Measurements from ENCODE around the gene LGALS7.

LGALS7 gene

GRCh38 chr19:38745316-38745715, 28.0 kb downstream of the LGALS7 start:
- TF ChIP-seq, protein P1, sequence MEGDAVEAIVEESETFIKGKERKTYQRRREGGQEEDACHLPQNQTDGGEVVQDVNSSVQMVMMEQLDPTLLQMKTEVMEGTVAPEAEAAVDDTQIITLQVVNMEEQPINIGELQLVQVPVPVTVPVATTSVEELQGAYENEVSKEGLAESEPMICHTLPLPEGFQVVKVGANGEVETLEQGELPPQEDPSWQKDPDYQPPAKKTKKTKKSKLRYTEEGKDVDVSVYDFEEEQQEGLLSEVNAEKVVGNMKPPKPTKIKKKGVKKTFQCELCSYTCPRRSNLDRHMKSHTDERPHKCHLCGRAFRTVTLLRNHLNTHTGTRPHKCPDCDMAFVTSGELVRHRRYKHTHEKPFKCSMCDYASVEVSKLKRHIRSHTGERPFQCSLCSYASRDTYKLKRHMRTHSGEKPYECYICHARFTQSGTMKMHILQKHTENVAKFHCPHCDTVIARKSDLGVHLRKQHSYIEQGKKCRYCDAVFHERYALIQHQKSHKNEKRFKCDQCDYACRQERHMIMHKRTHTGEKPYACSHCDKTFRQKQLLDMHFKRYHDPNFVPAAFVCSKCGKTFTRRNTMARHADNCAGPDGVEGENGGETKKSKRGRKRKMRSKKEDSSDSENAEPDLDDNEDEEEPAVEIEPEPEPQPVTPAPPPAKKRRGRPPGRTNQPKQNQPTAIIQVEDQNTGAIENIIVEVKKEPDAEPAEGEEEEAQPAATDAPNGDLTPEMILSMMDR (IDR thresholded peaks at IDR 0.05; ENCODE audit: poor library complexity, severe bottlenecking): no peak
- H3K36me3 ChIP-seq (ENCODE audit: low read depth): no peaks in the 10 kb centered on the region
- ATAC-seq (ENCODE audit: low read depth) (0 out of 3 replicates have a peak, but pooled peaks have one; percentile 15), DNase-seq (ENCODE audit: low spot score) (no peak)
- no peaks in the 10 kb centered on the region for H3K4me1 ChIP-seq (ENCODE audit: insufficient read depth, poor library complexity, severe bottlenecking)
- H3K27ac ChIP-seq (ENCODE audit: poor library complexity, severe bottlenecking): no peak overlapping the region
- no peak overlapping the region for H3K4me3 ChIP-seq (ENCODE audit: severe bottlenecking)
- no peaks in the 10 kb centered on the region for H3K27me3 ChIP-seq (ENCODE audit: insufficient read depth, poor library complexity, severe bottlenecking)
- no peaks in the 10 kb centered on the region for H3K9me3 ChIP-seq (ENCODE audit: severe bottlenecking)

DNA sequence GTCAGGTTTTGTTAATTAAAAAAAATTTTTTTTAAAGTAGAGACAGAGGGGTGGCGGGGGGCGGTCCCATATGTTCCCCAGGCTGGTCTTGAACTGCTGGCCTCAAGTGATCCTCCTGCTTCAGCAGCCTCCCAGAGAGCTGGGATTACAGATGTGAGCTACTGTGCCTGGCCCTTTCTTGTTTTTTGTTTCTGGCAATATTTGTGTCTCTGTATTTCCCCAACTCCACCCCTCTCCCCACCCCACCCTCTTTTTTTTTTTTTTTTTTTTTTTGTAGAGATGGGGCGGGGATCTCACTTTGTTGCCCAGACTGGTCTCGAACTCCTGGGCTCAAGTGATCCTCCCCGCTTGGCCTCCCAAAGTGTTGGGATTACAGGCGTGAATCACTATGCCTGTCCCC, 28.4 kb downstream of the LGALS7 start:
- ATAC-seq (ENCODE audit: low read depth) (no peak), DNase-seq (ENCODE audit: low spot score) (no peak)
- H3K36me3 ChIP-seq (ENCODE audit: low read depth): no peaks in the 10 kb centered on the region
- H3K4me3 ChIP-seq (ENCODE audit: severe bottlenecking): no peak overlapping the region
- TF ChIP-seq, protein P1 (IDR thresholded peaks at IDR 0.05; ENCODE audit: poor library complexity, severe bottlenecking): no peak
- no peak overlapping the region for H3K27ac ChIP-seq (ENCODE audit: poor library complexity, severe bottlenecking)
- H3K27me3 ChIP-seq (ENCODE audit: insufficient read depth, poor library complexity, severe bottlenecking): no peaks in the 10 kb centered on the region
- H3K9me3 ChIP-seq (ENCODE audit: severe bottlenecking): no peaks in the 10 kb centered on the region
- no peaks in the 10 kb centered on the region for H3K4me1 ChIP-seq (ENCODE audit: insufficient read depth, poor library complexity, severe bottlenecking)

DNA sequence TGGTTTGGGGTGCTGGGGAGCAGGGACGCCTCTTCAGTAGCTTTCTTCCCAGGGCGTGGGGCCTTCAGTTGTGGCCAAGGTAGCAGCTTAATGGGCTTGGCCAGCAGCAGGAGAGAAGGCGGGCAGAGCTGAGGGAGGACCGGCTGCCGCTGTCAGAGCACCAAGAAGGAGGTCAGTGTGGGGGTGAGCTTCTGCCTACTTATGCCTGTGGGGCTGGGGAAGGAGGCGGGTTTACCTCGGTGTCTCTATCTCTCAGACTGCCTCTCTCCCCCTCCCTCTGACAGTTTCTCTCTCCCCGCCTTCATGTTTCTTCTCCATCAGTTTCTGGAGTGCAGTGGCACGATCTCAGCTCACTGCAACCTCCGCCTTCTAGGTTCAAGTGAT, 29.0 kb downstream of the LGALS7 start, which contains the start of gene CAPN12:
Gene CAPN12, minus strand, starts transcription at position 177 of the 384 bp plus-strand sequence. CDS start 309 bp downstream, outside the sequence.
- no peak within 1 kb of the TSS for H3K4me3 ChIP-seq (ENCODE audit: severe bottlenecking)
- TF ChIP-seq, protein P1 (IDR thresholded peaks at IDR 0.05; ENCODE audit: poor library complexity, severe bottlenecking): no peak
- ATAC-seq (ENCODE audit: low read depth) (no peak), DNase-seq (ENCODE audit: low spot score) (no peak)
- no peaks in the 10 kb centered on the region for H3K27me3 ChIP-seq (ENCODE audit: insufficient read depth, poor library complexity, severe bottlenecking)
- no peaks in the 10 kb centered on the region for H3K36me3 ChIP-seq (ENCODE audit: low read depth)
- no peak within 1 kb of the TSS for H3K27ac ChIP-seq (ENCODE audit: poor library complexity, severe bottlenecking)
- no peaks in the 10 kb centered on the region for H3K4me1 ChIP-seq (ENCODE audit: insufficient read depth, poor library complexity, severe bottlenecking)
- H3K9me3 ChIP-seq (ENCODE audit: severe bottlenecking): no peaks in the 10 kb centered on the region

DNA sequence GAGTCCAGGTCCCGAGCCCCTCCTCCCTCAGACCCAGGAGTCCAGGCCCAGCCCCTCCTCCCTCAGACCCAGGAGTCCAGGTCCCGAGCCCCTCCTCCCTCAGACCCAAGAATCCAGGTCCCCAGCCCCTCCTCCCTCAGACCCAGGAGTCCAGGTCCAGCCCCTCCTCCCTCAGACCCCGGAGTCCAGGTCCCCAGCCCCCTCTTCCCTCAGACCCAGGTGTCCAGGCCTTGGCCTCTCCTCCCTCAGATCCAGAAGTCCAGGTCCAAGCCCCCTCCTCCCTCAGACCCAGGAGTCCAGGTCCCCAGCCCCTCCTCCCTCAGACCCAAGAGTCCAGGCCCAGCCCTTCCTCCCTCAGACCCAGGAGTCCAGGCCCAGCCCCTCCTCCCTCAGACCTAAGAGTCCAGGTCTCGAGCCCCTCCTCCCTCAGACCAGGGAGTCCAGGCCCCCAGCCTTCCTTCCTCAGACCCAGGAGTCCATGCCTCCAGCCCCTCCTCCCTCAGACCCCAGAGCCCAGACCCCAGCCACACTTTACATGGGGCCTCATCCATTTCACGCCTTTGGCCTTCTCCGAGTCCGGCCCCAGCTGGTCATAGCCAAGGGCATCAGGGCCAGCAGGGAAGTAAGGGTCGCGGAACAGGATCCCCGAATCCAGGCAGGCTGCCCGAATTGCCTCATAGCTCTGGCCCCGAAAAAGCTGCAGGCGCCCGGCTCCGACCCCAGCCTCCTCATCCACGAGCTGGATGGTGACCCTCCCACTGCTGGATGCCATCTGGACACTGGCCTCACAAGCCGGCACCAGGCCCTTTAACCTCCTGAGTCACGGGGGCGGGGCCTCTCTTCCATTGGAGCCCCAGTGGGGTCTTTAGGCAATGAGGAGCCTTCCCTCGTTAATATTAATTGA, 29.7 kb downstream of the LGALS7 start:
- no peak overlapping the region for H3K27ac ChIP-seq (ENCODE audit: poor library complexity, severe bottlenecking)
- no peak for DNase-seq (ENCODE audit: low spot score)
- H3K4me3 ChIP-seq (ENCODE audit: severe bottlenecking): no peak overlapping the region
- no peaks in the 10 kb centered on the region for H3K36me3 ChIP-seq (ENCODE audit: low read depth)
- TF ChIP-seq, protein P1 (IDR thresholded peaks at IDR 0.05; ENCODE audit: poor library complexity, severe bottlenecking): no peak
- no peak for ATAC-seq (ENCODE audit: low read depth)
- H3K9me3 ChIP-seq (ENCODE audit: severe bottlenecking): no peaks in the 10 kb centered on the region
- H3K27me3 ChIP-seq (ENCODE audit: insufficient read depth, poor library complexity, severe bottlenecking): no peaks in the 10 kb centered on the region
- no peaks in the 10 kb centered on the region for H3K4me1 ChIP-seq (ENCODE audit: insufficient read depth, poor library complexity, severe bottlenecking)

- Histone ChIP-seq H3K36me3 (ENCODE audit: low read depth) (no peaks in the 10 kb centered on the region), H3K4me3 (ENCODE audit: severe bottlenecking) (no peak overlapping the region), H3K27me3 (ENCODE audit: insufficient read depth, poor library complexity, severe bottlenecking) (no peaks in the 10 kb centered on the region), H3K4me1 (ENCODE audit: insufficient read depth, poor library complexity, severe bottlenecking) (no peaks in the 10 kb centered on the region), H3K9me3 (ENCODE audit: severe bottlenecking) (no peaks in the 10 kb centered on the region), H3K27ac (ENCODE audit: poor library complexity, severe bottlenecking) (no peak overlapping the region)
- TF ChIP-seq, protein P1 (IDR thresholded peaks at IDR 0.05; ENCODE audit: poor library complexity, severe bottlenecking): no peak
- DNase-seq (ENCODE audit: low spot score) (no peak), ATAC-seq (ENCODE audit: low read depth) (no peak)
Observed at GRCh38 chr19:38742906-38743305, 30.4 kb downstream of the LGALS7 start.

Measured in RWPE2 (cell line).